ENCODE measurements around the gene CACNA2D3. TPM values are rescaled to one million over a fixed set of nuclear protein-coding genes. Genes with fewer than 3 reads are reported as not detected.

CACNA2D3 gene
- total and polyA plus RNA-seq, 2 experiments from 2014 or later: 1.1 to 2.5 TPM

GRCh38 chr3:54863366-54863765 lies 741.0 kb downstream of the CACNA2D3 start:
- 31% methylated on average over 8 of the region's 8 CpGs for WGBS (ENCODE audit: low lambda C conversion rate, missing lambda C conversion rate)
- no peak for TF ChIP-seq CTCF (IDR thresholded peaks at IDR 0.05; ENCODE audit: poor library complexity)
- TF ChIP-seq EZH2 (IDR thresholded peaks at IDR 0.05; ENCODE audit: borderline replicate concordance): no peak
- no peak for TF ChIP-seq EZH2phosphoT487 (IDR thresholded peaks at IDR 0.05; ENCODE audit: low read depth, severe bottlenecking, unreplicated experiment)
- H3K4me3 ChIP-seq: no peak overlapping the region
- H3K4me1 ChIP-seq (ENCODE audit: insufficient read depth): no peaks in the 10 kb centered on the region
- no peaks in the 10 kb centered on the region for H3K79me2 ChIP-seq
- H3K9me2 ChIP-seq (replicated peaks; ENCODE audit: insufficient read depth): no peaks in the 10 kb centered on the region
- no peak overlapping the region for H3K4me2 ChIP-seq
- H4K20me1 ChIP-seq (ENCODE audit: insufficient read depth, poor library complexity, severe bottlenecking): no peaks in the 10 kb centered on the region
- H3K36me3 ChIP-seq (replicated peaks; ENCODE audit: insufficient read depth, low read depth): no peaks in the 10 kb centered on the region
- H3K9me3 ChIP-seq (ENCODE audit: low read depth): no peaks in the 10 kb centered on the region
- no peak overlapping the region for H3K27ac ChIP-seq
- H2AFZ ChIP-seq: no peak overlapping the region
- DNase-seq (ENCODE audit: low spot score): peak; percentile 22
- no peaks in the 10 kb centered on the region for H3K27me3 ChIP-seq

GRCh38 chr3:54863786-54864185 lies 741.4 kb downstream of the CACNA2D3 start:
- Histone ChIP-seq H3K9me2 (replicated peaks; ENCODE audit: insufficient read depth) (no peaks in the 10 kb centered on the region), H3K27me3 (no peaks in the 10 kb centered on the region), H3K4me3 (no peak overlapping the region), H3K27ac (no peak overlapping the region), H2AFZ (no peak overlapping the region), H3K9me3 (ENCODE audit: low read depth) (no peaks in the 10 kb centered on the region), H4K20me1 (ENCODE audit: insufficient read depth, poor library complexity, severe bottlenecking) (no peaks in the 10 kb centered on the region), H3K79me2 (no peaks in the 10 kb centered on the region), H3K36me3 (replicated peaks; ENCODE audit: insufficient read depth, low read depth) (no peaks in the 10 kb centered on the region), H3K4me1 (ENCODE audit: insufficient read depth) (no peaks in the 10 kb centered on the region), H3K4me2 (no peak overlapping the region)
- 83% methylated on average over 4 of the region's 4 CpGs for WGBS (ENCODE audit: low lambda C conversion rate, missing lambda C conversion rate)
- no peak for DNase-seq (ENCODE audit: low spot score)
- TF ChIP-seq EZH2phosphoT487 (IDR thresholded peaks at IDR 0.05; ENCODE audit: low read depth, severe bottlenecking, unreplicated experiment) (no peak), CTCF (IDR thresholded peaks at IDR 0.05; ENCODE audit: poor library complexity) (no peak), EZH2 (IDR thresholded peaks at IDR 0.05; ENCODE audit: borderline replicate concordance) (no peak)

GRCh38 chr3:54865316-54865715 lies 743.0 kb downstream of the CACNA2D3 start:
- Histone ChIP-seq H3K36me3 (replicated peaks; ENCODE audit: insufficient read depth, low read depth) (no peaks in the 10 kb centered on the region), H3K27ac (no peak overlapping the region), H3K27me3 (no peaks in the 10 kb centered on the region), H4K20me1 (ENCODE audit: insufficient read depth, poor library complexity, severe bottlenecking) (no peaks in the 10 kb centered on the region), H3K4me2 (no peak overlapping the region), H3K9me2 (replicated peaks; ENCODE audit: insufficient read depth) (no peaks in the 10 kb centered on the region), H3K4me1 (ENCODE audit: insufficient read depth) (no peaks in the 10 kb centered on the region), H2AFZ (no peak overlapping the region), H3K9me3 (ENCODE audit: low read depth) (no peaks in the 10 kb centered on the region), H3K79me2 (no peaks in the 10 kb centered on the region), H3K4me3 (no peak overlapping the region)
- TF ChIP-seq EZH2phosphoT487 (IDR thresholded peaks at IDR 0.05; ENCODE audit: low read depth, severe bottlenecking, unreplicated experiment) (no peak), EZH2 (IDR thresholded peaks at IDR 0.05; ENCODE audit: borderline replicate concordance) (no peak), CTCF (IDR thresholded peaks at IDR 0.05; ENCODE audit: poor library complexity) (no peak)
- no peak for DNase-seq (ENCODE audit: low spot score)
- 75% methylated on average over 4 of the region's 4 CpGs for whole genome bisulfite sequencing (ENCODE audit: low lambda C conversion rate, missing lambda C conversion rate)

GRCh38 chr3:54866251-54866650 lies 743.9 kb downstream of the CACNA2D3 start:
- H3K9me2 ChIP-seq (replicated peaks; ENCODE audit: insufficient read depth): no peaks in the 10 kb centered on the region
- no peak overlapping the region for H3K4me2 ChIP-seq
- H3K4me1 ChIP-seq (ENCODE audit: insufficient read depth): peaks cover 3% of the 10 kb centered on the region
- no peak for TF ChIP-seq EZH2phosphoT487 (IDR thresholded peaks at IDR 0.05; ENCODE audit: low read depth, severe bottlenecking, unreplicated experiment)
- H2AFZ ChIP-seq: no peak overlapping the region
- no peak overlapping the region for H3K27ac ChIP-seq
- WGBS (ENCODE audit: low lambda C conversion rate, missing lambda C conversion rate): 90% methylated on average over 4 of the region's 4 CpGs
- no peaks in the 10 kb centered on the region for H4K20me1 ChIP-seq (ENCODE audit: insufficient read depth, poor library complexity, severe bottlenecking)
- H3K9me3 ChIP-seq (ENCODE audit: low read depth): no peaks in the 10 kb centered on the region
- H3K79me2 ChIP-seq: no peaks in the 10 kb centered on the region
- DNase-seq (ENCODE audit: low spot score): no peak
- no peak overlapping the region for H3K4me3 ChIP-seq
- no peaks in the 10 kb centered on the region for H3K36me3 ChIP-seq (replicated peaks; ENCODE audit: insufficient read depth, low read depth)
- no peaks in the 10 kb centered on the region for H3K27me3 ChIP-seq

All from hepatocyte (in vitro differentiated cells).